Mucosa of stomach (tissue), 1 donor: ENCODE data around the gene FOXJ2.

Experiments
- H3K27me3 ChIP-seq: one replicate; pipeline ENCODE4 v1.7.0; 2013; ENCODE audit warnings: mild to moderate bottlenecking, low read length; ENCODE audit not compliant: control insufficient read depth, insufficient read depth
- H3K36me3 ChIP-seq: one replicate; pipeline ENCODE4 v1.7.0; 2013; ENCODE audit warnings: low read length; ENCODE audit not compliant: control insufficient read depth, insufficient read depth
- H3K4me1 ChIP-seq: one replicate; pipeline ENCODE4 v1.7.0; 2013; ENCODE audit warnings: mild to moderate bottlenecking, low read length; ENCODE audit not compliant: control insufficient read depth, insufficient read depth
- H3K4me3 ChIP-seq: one replicate; pipeline ENCODE4 v1.7.0; 2013; ENCODE audit warnings: low read length
- H3K9ac ChIP-seq: one replicate; pipeline ENCODE4 v1.7.0; 2013; ENCODE audit warnings: mild to moderate bottlenecking, low read length, moderate library complexity
- H3K9me3 ChIP-seq: one replicate; pipeline ENCODE4 v1.7.0; 2013; ENCODE audit warnings: mild to moderate bottlenecking, low read length, moderate library complexity; ENCODE audit not compliant: control insufficient read depth
- donor health status: Pancreatic carcinoma.

Gene FOXJ2

GRCh38 chr12:8033153-8034044 lies 883 bp downstream of the FOXJ2 start:
- Histone ChIP-seq H3K36me3 (no peaks in the 10 kb centered on the region), H3K9ac (peak overlapping the region; percentile 99), H3K27me3 (no peaks in the 10 kb centered on the region), H3K4me1 (peaks cover 49% of the 10 kb centered on the region), H3K9me3 (no peaks in the 10 kb centered on the region), H3K4me3 (peak overlapping the region; percentile 97)

- Histone ChIP-seq H3K9me3 (no peaks in the 10 kb centered on the region), H3K4me3 (peak overlapping the region; percentile 1), H3K27me3 (no peaks in the 10 kb centered on the region), H3K4me1 (peaks cover 61% of the 10 kb centered on the region), H3K9ac (peak overlapping the region; percentile 13), H3K36me3 (no peaks in the 10 kb centered on the region)
Measured at GRCh38 chr12:8034802-8035201, 2.3 kb downstream of the FOXJ2 start.

GRCh38 chr12:8035440-8036010 lies 3.0 kb downstream of the FOXJ2 start:
- H3K36me3 ChIP-seq: no peaks in the 10 kb centered on the region
- H3K9me3 ChIP-seq: no peaks in the 10 kb centered on the region
- no peaks in the 10 kb centered on the region for H3K27me3 ChIP-seq
- H3K4me3 ChIP-seq: peak overlapping the region; percentile 1
- peak overlapping the region; percentile 5 for H3K9ac ChIP-seq
- H3K4me1 ChIP-seq: peaks cover 61% of the 10 kb centered on the region

- Histone ChIP-seq H3K4me1 (peaks cover 61% of the 10 kb centered on the region), H3K9ac (no peak overlapping the region), H3K27me3 (no peaks in the 10 kb centered on the region), H3K9me3 (no peaks in the 10 kb centered on the region), H3K4me3 (no peak overlapping the region), H3K36me3 (no peaks in the 10 kb centered on the region)
Measured at GRCh38 chr12:8036346-8036745, 3.8 kb downstream of the FOXJ2 start.

GRCh38 chr12:8037046-8037663 lies 4.6 kb downstream of the FOXJ2 start:
- peaks cover 57% of the 10 kb centered on the region for H3K4me1 ChIP-seq

GRCh38 chr12:8037947-8038346 lies 5.4 kb downstream of the FOXJ2 start:
- peaks cover 57% of the 10 kb centered on the region for H3K4me1 ChIP-seq
- no peaks in the 10 kb centered on the region for H3K9me3 ChIP-seq
- no peaks in the 10 kb centered on the region for H3K27me3 ChIP-seq
- H3K36me3 ChIP-seq: no peaks in the 10 kb centered on the region
- H3K4me3 ChIP-seq: no peak overlapping the region
- no peak overlapping the region for H3K9ac ChIP-seq

More at GRCh38 chr12:8037046-8037663, 4.6 kb downstream of the FOXJ2 start:
- Histone ChIP-seq H3K9me3 (no peaks in the 10 kb centered on the region), H3K27me3 (no peaks in the 10 kb centered on the region), H3K4me3 (no peak overlapping the region), H3K36me3 (no peaks in the 10 kb centered on the region), H3K9ac (no peak overlapping the region)

GRCh38 chr12:8038659-8039114 lies 6.2 kb downstream of the FOXJ2 start:
- Histone ChIP-seq H3K4me3 (peak overlapping the region; percentile 6), H3K36me3 (peaks cover 5% of the 10 kb centered on the region), H3K4me1 (peaks cover 55% of the 10 kb centered on the region), H3K27me3 (no peaks in the 10 kb centered on the region), H3K9me3 (no peaks in the 10 kb centered on the region), H3K9ac (peak overlapping the region; percentile 23)

- Histone ChIP-seq H3K4me3 (no peak overlapping the region), H3K4me1 (peaks cover 36% of the 10 kb centered on the region), H3K36me3 (peaks cover 16% of the 10 kb centered on the region), H3K27me3 (no peaks in the 10 kb centered on the region), H3K9ac (no peak overlapping the region), H3K9me3 (no peaks in the 10 kb centered on the region)
Measured at GRCh38 chr12:8040791-8041190, 8.3 kb downstream of the FOXJ2 start.

GRCh38 chr12:8045952-8046944 lies 13.7 kb downstream of the FOXJ2 start:
- Histone ChIP-seq H3K9me3 (no peaks in the 10 kb centered on the region), H3K27me3 (no peaks in the 10 kb centered on the region), H3K4me1 (no peaks in the 10 kb centered on the region), H3K4me3 (no peak overlapping the region), H3K9ac (no peak overlapping the region), H3K36me3 (peaks cover 35% of the 10 kb centered on the region)

- Histone ChIP-seq H3K4me3 (no peak overlapping the region), H3K27me3 (no peaks in the 10 kb centered on the region), H3K36me3 (peaks cover 35% of the 10 kb centered on the region), H3K9me3 (no peaks in the 10 kb centered on the region), H3K4me1 (no peaks in the 10 kb centered on the region), H3K9ac (no peak overlapping the region)
Measured at GRCh38 chr12:8047842-8048241, 15.3 kb downstream of the FOXJ2 start.

- H3K9me3 ChIP-seq: no peaks in the 10 kb centered on the region
- H3K4me1 ChIP-seq: no peaks in the 10 kb centered on the region
- H3K27me3 ChIP-seq: no peaks in the 10 kb centered on the region
- no peak overlapping the region for H3K4me3 ChIP-seq
- H3K36me3 ChIP-seq: peaks cover 33% of the 10 kb centered on the region
- no peak overlapping the region for H3K9ac ChIP-seq
Measured at GRCh38 chr12:8048906-8049305, 16.4 kb downstream of the FOXJ2 start.
